ENCODE measurements around the gene TM9SF1.

The TM9SF1 gene

GRCh38 chr14:24195186-24196070 lies at the start of gene TM9SF1:
Gene TM9SF1 (minus strand): TSS chr14:24195441. CDS start chr14:24195019, 422 bp downstream.
- DNase-seq = peak; percentile 73 to 88

GRCh38 chr14:24243336-24243836 lies 48.1 kb upstream of the TM9SF1 start:
- peak in 1 of 2 experiments; percentile 17 for DNase-seq

GRCh38 chr14:24241829-24242443 lies 46.7 kb upstream of the TM9SF1 start:
- DNase-seq = peak; percentile 91 to 97

- no peak for DNase-seq
These were observed 45.1 kb upstream of the TM9SF1 start for GRCh38 chr14:24240110-24240918.

GRCh38 chr14:24238527-24239037 lies 43.3 kb upstream of the TM9SF1 start:
- no peak for DNase-seq

- DNase-seq = no peak
These were observed 42.9 kb upstream of the TM9SF1 start for GRCh38 chr14:24238123-24238522.

- DNase-seq = no peak
These were observed 42.3 kb upstream of the TM9SF1 start for GRCh38 chr14:24237463-24237955.

GRCh38 chr14:24236689-24237462 lies 41.6 kb upstream of the TM9SF1 start:
- no peak for DNase-seq

GRCh38 chr14:24235804-24236688 lies 40.8 kb upstream of the TM9SF1 start:
- no peak for DNase-seq

- no peak for DNase-seq
These were observed 39.1 kb upstream of the TM9SF1 start for GRCh38 chr14:24234095-24235005.

- peak in 1 of 2 experiments; percentile 9 for DNase-seq
These were observed 38.3 kb upstream of the TM9SF1 start for GRCh38 chr14:24233538-24233866.

GRCh38 chr14:24232645-24233537 lies 37.6 kb upstream of the TM9SF1 start, which contains the start of gene GMPR2:
Gene GMPR2 (plus strand): TSS chr14:24232929. CDS start chr14:24233254, 325 bp downstream.
- DNase-seq = no peak

- peak; percentile 89 to 95 for DNase-seq
These were observed 36.9 kb upstream of the TM9SF1 start, which contains the start of gene NEDD8 for GRCh38 chr14:24232121-24232644. Gene NEDD8 (minus strand): TSS chr14:24232367. CDS start chr14:24232267, 100 bp downstream.

- peak in 1 of 2 experiments; percentile 59 for DNase-seq
These were observed 36.3 kb upstream of the TM9SF1 start for GRCh38 chr14:24231263-24232120.

- no peak for DNase-seq
These were observed 33.7 kb upstream of the TM9SF1 start for GRCh38 chr14:24228902-24229301.

GRCh38 chr14:24226473-24226872 lies 31.2 kb upstream of the TM9SF1 start:
- no peak for DNase-seq

GRCh38 chr14:24224618-24225071 lies 29.4 kb upstream of the TM9SF1 start:
- DNase-seq = no peak

Data from NCI-H526 (cell line).